Endometrial microvascular endothelial cells (primary cell): ENCODE data around the gene SHISA5. TPM values are rescaled to one million over a fixed set of nuclear protein-coding genes. Genes with fewer than 3 reads are reported as not detected.

Experiments
- in situ Hi-C: cut with HindIII; loops from 2 replicates; pipeline ENCODE4 v1.10.0; 2017; ENCODE audit warnings: low sequenced_read_pairs, low pct_unique_long_range_greater_than_20kb; ENCODE audit errors: inconsistent ontology term
- total RNA-seq: library from RNA; depleted of rRNA; stranded (reverse); fragments of >200 nt; gene quantifications from one replicate; pipeline ENCODE4 v1.2.3, GENCODE V29; 2015; ENCODE audit errors: inconsistent ontology term

Gene SHISA5
- total RNA-seq, 1 donor from 2014 or later: 359 TPM

DNA sequence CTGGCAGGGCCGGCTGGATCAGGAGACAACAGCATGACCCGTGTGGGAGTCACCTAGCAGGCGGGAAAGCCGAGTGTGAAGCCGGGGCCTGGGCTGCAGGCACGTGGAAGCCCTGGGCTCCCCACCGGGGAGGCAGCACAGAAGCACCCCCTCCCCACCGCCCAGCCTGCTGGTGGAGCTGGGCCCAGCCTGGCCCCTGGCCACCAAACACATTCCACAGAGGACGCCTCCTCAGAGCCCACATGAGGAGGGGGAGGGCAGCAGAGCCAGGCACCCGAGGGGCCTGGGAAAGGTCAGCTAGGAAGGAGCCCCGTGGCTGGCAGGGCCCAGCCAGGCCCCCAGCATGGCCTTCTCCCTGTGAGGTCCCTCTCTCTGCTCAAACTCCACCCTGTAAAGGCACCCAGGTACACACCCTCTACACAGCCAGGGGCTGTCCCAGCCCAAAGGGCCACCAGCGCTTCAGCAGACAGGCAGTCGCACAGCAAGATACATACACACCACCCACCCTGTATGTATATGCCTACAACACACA lies 78.6 kb downstream of the SHISA5 start:
- in situ Hi-C loops: no loop called here

DNA sequence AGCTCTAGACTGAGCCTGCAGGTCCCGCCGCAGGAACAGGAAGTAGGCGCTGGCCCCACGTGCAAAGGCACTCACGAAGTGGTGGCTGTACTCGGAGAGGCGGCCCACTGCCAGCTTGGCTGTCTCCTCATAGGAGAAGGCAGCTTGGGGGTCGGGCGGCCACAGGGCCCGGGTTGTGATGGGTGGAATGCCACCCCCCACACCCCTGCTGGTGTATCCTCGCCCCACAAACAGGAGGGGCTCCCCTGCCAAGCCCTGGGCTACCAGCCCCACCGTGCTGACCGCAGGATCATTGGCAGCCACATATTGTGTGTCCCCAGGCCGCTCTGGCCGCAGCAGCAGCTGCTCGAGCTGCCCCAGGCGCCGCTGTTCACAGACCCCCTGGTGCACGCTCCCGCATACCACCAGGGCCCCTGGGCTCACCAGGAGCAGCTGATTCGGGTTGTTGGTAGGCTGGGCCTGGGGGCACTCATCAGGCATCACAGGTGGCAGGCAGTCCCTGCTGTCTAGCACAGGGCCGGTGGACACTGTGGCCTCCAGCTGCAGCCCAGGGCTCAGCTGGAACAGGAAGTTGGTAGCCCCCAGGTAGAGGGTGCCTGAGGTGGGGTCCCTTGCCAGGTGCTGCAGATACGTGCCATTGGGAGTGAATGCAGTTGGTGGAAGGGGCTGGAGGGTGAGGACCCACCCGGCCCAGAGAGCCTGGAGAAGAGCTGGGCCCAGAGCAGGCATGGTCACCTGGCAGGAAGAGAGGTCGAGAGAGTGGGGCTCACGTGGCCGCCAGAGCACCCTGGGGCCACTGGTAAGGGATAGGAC lies 79.9 kb downstream of the SHISA5 start:
- in situ Hi-C loops: no loop called here

DNA sequence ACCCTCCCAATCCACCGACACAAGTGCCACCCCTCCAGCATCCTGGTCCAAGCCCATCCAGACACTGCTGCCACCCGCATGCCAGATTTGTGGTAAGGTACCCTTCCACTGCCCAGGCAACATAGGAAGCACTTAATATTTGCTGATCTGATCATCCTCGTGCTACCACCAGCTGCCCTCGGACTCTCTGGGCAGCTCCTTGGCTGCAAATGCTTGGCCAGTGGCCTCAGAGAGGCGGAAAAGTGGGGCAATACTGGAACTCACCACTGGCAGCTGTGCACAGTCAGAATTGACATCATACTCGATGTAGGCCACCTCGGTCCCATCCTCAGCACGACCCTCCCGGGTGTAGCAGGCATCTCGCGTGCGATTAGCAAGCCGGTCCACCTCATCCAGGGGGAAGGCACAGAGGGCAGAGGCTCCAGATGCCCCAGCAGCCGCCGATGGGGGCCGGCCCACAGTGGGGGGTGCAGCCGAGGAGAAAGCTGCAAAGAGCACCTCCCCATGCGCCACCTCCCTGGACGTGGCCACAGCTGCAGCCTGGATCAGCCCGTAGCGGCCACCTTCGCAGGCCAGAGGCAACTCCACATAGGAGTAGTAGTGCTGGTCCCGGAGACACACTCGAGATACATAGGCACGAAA lies 80.6 kb downstream of the SHISA5 start:
- in situ Hi-C loops: no loop called here

DNA sequence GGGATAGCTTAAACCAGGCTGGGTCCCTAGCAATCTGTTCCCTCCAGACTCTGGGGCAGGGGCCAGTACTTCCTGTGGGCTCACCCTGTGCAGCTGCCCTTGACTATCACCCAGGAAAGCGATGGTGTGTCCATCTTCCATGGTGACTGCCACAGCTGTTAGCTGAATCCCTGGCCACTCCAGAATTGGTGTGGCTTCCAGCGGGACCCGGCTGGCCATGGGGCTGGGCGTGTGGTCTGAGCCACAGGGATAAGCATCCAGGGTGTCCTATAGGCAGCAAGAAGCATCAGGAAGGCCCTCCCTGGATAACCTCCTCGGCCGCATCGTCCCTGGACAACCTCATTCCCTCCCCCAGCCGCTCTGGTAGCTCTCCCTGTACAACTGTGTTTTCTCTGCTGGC lies 81.3 kb downstream of the SHISA5 start:
- in situ Hi-C loops: no loop called here

DNA sequence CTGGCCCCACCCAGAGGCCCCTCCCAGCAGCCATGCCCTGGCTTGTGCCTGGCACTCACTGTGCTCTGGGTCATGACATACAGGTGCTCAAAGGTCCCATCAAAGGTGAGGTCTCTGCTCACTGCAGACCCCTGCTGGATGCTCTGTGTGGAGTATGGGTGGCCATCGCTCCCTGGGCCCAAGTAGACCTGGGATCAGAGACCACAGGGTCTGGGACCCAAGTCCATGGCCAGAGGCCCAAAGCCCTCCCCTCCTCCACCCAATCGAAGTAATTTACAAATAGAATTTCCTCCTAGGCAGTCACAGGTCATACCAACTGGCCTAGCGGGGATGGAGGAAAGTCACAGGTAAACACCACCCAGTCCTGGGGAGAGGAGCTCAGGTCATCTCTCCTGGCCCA lies 81.7 kb downstream of the SHISA5 start:
- in situ Hi-C loops: no loop called here

DNA sequence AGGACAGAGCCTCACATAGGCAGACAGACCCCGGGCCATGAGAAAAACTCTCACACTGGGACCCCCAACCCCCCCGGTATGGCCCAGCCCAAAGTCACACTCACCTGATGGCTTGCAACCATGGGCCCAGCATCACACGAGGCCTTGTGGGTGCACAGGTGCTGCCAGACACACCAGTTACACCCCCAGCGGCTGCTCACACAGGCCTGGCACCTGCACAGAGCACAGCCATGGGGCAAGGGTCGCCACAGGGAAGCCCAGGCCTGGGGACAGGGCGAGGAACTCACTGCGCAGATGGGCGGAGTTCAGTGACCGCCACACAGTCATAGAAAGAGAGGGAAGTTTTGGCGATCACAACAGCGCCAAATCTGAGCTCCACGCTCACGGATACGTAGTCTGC lies 83.4 kb downstream of the SHISA5 start:
- in situ Hi-C loops: no loop called here

DNA sequence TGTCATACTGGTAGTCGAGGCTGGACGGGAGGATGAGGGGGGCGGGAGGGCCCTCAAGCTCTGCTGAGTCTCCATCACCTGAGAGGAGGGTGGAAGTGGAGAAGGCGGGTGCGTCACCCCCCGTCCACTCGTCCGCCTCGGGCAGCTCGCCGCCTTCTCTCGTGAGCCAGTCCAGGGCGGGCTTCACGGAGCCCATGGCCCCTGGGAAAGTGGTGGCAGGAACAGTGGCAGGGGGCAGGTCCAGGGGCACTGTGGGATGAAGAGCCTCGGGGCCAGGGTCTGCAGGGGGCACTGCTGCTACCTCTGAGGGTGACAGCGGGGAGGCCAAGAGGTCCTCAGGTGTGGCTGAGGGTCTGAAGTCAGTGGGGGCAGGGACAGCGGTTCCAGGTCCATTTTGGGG lies 84.4 kb downstream of the SHISA5 start:
- in situ Hi-C loops: no loop called here

DNA sequence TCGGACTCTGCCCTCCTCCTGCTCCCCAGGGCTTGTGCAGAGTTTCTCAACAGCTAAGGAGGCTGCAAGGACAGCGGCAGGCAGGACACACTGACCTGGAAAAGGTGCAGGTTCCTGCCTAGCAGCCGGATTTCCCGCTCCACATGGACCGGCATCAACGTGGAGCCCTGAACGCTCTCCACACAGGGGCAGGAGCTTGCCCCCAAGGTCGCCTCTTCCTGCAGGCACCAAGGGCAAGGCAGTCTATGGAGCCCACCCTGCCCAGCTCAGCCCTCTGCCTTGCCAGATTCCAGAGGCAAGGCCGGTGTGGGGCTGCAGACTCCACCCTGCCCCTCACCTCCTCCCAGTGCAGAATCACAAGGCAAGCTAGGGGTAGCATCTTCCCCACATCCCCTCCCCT lies 84.8 kb downstream of the SHISA5 start:
- in situ Hi-C loops: no loop called here

DNA sequence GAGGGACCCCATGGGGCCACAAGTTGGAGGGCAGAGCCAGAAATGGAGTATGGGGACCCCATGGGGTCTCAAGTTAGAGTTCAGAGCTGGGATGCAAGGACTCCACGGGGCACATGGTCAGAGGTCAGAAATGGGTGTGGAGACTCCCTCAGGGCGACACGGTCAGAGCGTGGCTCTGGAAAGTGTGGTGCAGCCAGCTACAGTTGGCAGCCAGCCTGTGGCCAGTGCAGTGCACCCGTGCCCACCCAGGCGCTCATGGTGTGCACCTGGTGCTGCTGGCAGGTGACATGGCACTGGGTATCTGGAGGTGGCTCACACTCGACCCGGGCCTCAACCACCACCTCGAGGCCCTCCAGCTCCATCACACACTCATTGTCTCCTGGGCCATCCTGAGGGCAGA lies 85.3 kb downstream of the SHISA5 start:
- in situ Hi-C loops: no loop called here

DNA sequence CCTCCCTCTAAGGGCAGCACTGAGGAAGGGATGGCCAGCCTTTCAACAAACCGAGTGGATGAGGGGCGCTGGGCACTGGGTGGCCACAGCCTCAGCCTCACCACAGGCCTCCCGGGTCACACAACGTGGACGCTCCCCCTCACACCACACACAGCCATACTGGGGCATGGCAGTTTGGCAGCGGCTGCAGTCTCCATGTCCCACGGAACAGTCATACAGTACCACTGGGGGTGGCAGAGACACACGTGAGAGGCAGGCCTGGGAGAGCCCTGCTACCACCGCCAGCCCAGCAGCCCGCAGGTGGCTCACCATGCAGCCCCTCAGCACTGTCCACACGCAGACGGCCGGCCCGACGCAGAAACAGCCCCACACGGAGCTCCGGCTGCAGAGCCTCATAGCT lies 85.8 kb downstream of the SHISA5 start:
- in situ Hi-C loops: no loop called here

Other genes with a start within 250 kb of the SHISA5 start
- gene NME6, start 202.8 kb downstream of the SHISA5 start, total RNA-seq: 37.5 TPM
- not detected for gene SPINK8, start 170.5 kb downstream of the SHISA5 start, total RNA-seq
- not detected for gene FBXW12, start 132.0 kb downstream of the SHISA5 start, total RNA-seq
- gene PLXNB1, start 74.1 kb downstream of the SHISA5 start, total RNA-seq: 12.2 TPM
- 20.8 TPM for gene CCDC51, start 64.1 kb downstream of the SHISA5 start, total RNA-seq
- 329 TPM for gene TMA7, start 63.9 kb downstream of the SHISA5 start, total RNA-seq
- gene ATRIP, start 57.4 kb downstream of the SHISA5 start, total RNA-seq: 10.7 TPM
- gene PFKFB4, start 52.6 kb upstream of the SHISA5 start, total RNA-seq: 3.3 TPM
- not detected for gene UCN2, start 59.6 kb upstream of the SHISA5 start, total RNA-seq
- gene COL7A1, start 91.2 kb upstream of the SHISA5 start, total RNA-seq: not detected
- gene UQCRC1, start 105.5 kb upstream of the SHISA5 start, total RNA-seq: 355 TPM
- not detected for gene TMEM89, start 117.6 kb upstream of the SHISA5 start, total RNA-seq
- 22.5 TPM for gene SLC26A6, start 131.3 kb upstream of the SHISA5 start, total RNA-seq
- gene CELSR3, start 158.7 kb upstream of the SHISA5 start, total RNA-seq: 1.0 TPM
- gene NCKIPSD, start 181.7 kb upstream of the SHISA5 start, total RNA-seq: 16.7 TPM
- gene IP6K2, start 213.0 kb upstream of the SHISA5 start, total RNA-seq: 42.0 TPM